Tracheal epithelial cell (primary cell): ENCODE data around the gene LRRC17. TPM values are rescaled to one million over a fixed set of nuclear protein-coding genes. Genes with fewer than 3 reads are reported as not detected.

ENCODE experiments used
- total RNA-seq: library from RNA; depleted of rRNA; stranded (reverse); fragments of >200 nt; gene quantifications from 2 replicates; pipeline ENCODE4 v1.2.1, GENCODE V29; 2014

LRRC17 gene, protein sequence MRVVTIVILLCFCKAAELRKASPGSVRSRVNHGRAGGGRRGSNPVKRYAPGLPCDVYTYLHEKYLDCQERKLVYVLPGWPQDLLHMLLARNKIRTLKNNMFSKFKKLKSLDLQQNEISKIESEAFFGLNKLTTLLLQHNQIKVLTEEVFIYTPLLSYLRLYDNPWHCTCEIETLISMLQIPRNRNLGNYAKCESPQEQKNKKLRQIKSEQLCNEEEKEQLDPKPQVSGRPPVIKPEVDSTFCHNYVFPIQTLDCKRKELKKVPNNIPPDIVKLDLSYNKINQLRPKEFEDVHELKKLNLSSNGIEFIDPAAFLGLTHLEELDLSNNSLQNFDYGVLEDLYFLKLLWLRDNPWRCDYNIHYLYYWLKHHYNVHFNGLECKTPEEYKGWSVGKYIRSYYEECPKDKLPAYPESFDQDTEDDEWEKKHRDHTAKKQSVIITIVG
- total RNA-seq = 0.72 and 1.9 TPM in 2 replicates

DNA sequence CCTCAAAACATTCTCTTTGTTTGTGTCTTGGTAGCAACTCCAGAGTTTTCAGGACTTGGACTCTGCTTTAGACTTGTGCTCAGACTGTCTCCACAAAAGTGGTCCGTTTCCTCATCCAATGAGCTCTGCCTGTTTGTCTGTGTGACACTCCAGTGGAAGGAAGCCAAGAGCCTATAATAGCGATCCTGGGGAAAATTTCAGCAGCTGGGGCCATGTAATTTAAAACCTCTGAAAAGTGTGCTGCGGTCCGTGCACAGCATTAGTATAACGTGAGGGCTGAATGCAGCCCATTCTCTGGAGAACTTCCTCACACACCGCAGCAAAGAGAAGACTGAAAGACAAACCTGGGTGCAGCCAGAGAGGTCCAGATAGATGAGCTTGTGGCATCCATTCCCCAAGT, at the start of gene LRRC17:
Gene LRRC17 (plus strand): TSS at position 259 of the 400 bp plus-strand sequence. CDS start 20,914 bp downstream, outside the sequence.

Other genes starting within 250 kb of the LRRC17 start
- 0.43 TPM in 1 of 2 replicates, not detected in the other for gene POLR2J2, start 241.3 kb upstream of the LRRC17 start, total RNA-seq
- gene FAM185A, start 164.0 kb upstream of the LRRC17 start, total RNA-seq = 5.5 and 12.6 TPM in 2 replicates
- gene FBXL13, start 161.8 kb downstream of the LRRC17 start, total RNA-seq = 0.21 and 0.72 TPM in 2 replicates
- 59.3 and 66.7 TPM in 2 replicates for gene ARMC10, start 162.1 kb downstream of the LRRC17 start, total RNA-seq
- 4.0 and 5.8 TPM in 2 replicates for gene NAPEPLD, start 236.1 kb downstream of the LRRC17 start, total RNA-seq